ENCODE measurements around the gene IL17RB.

IL17RB gene

DNA sequence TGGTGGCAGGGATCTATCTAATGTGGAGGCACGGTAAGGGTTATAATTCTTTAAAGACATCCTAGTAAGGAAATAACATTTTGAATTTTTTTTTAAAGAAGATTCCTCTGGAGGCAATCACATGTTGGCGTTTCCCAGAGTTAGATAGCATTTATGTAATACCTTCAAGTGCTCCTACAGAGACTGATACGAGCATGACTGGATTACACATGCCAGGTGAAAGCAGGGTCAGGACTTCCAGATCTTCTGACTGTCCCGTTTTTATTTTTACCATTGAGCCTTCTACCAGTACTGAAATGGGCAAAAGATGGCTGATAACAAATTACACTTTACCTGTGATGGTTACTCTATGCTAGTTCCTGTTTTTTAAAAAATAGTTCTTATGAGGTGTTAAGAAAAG is 13.8 kb downstream of the IL17RB start:
- no peak for DNase-seq (ENCODE audit: low read depth in 2 of 3, low spot score in 1 of 3)

DNA sequence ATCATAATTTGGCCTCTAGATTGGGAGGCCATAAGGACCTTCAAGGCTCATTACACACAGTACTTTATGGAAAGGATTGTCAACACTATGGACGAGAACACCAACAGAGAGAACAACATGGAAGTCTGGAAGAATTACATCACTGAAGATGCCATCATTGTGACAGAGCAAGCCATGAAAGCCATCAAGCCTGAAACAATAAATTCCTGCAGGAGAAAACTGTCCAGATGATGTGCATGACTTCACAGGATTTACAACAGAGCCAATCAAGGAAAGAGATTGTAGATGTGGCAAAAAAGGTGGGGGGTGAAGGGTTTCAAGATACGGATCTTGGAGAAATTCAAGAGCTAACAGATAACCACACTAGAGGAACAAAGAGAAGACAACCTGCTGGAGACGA is 15.9 kb downstream of the IL17RB start:
- DNase-seq (ENCODE audit: low read depth in 2 of 3, low spot score in 1 of 3): no peak

DNA sequence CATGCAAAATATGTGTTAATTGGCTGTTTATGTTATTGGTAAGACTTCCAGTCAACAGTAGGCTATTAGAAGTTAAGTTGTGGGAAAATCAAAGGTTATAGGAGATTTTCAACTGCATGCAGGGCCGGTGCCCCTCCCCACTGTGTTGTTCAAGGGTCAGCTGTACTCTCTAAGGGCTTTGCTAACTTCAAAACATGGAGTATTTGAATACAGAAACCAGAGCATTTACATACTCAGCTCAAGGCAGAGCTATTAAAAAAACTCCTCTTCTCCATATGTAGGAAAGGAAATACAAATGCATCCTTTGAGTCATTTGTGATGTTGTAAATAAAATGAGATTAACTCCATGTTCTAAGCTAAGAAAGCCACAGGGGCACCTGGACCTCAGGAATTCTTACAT is 16.8 kb downstream of the IL17RB start:
- no peak for DNase-seq (ENCODE audit: low read depth in 2 of 3, low spot score in 1 of 3)

DNA sequence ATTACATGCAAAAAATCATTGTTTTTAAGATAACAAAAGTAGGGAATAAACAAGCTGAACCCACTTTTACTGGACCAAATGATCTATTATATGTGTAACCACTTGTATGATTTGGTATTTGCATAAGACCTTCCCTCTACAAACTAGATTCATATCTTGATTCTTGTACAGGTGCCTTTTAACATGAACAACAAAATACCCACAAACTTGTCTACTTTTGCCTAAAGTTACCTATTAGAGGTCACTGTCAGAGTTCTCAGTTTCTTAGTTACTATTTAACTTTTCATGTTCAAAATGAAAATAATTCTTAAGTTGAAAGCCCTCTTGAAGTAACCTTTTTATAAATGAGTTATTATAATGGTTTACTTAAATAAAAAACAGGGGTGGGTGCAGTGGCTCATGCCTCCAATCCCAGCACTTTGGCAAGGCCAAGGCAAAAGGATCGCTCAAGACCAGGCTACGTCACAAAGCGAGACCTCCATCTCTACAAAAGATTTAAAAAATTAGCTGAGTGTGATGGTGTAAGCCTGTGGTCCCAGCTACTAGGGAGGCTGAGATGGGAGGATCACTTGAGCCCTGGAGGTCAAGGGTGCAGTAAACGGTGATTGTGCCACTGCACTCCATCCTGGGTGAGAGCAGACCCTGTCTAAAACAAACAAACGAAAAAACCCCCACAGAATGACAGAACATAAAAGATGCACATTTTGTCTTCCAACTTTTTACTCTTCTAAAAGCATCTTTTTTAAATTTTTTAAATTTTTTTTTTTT is 19.5 kb downstream of the IL17RB start:
- DNase-seq (ENCODE audit: low read depth in 2 of 3, low spot score in 1 of 3): no peak

DNA sequence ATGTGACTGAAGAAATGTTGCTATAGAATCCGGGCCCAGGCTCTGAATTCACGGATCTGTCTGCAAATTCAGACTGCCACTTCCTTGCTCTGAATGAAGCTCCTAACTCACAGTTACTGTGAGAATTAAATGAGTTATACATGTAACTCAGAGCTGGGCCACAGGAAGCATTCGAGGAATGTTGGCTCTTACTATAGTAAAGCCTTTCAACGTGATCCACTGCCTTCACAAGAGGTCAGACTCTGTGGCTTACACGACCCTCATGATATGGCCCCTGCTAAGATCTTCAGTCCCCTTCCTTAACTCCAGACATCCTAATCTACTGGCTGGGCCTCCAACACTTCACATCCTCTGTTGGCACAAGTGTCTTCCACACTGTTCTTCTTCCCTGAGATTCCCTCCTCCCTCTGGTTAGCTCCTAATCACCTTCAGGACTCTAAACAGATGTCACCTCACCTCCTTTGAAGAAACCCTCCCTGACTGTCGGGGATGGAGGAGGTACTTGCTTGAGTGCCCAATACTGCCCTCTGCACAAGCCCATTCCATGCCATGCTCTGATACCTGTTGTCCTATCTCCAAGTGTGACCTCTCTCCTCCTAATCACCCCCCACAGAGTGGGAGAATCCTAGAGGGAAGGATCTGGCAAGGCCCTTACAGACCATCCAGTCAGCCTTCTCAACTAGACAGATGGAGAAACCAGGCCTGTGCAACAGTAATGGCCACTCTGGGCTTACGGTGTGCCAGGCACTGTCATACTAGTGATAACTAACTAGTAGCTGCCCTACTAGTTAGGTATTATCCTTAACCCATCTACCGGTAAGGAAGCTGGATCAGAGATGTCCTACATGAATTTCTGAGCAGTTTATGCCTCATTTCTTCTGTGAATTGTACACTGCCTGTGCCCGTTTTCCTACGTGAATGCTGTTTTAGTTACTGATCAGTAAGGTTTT is 34.3 kb downstream of the IL17RB start:
- DNase-seq (ENCODE audit: low read depth in 2 of 3, low spot score in 1 of 3): no peak

DNA sequence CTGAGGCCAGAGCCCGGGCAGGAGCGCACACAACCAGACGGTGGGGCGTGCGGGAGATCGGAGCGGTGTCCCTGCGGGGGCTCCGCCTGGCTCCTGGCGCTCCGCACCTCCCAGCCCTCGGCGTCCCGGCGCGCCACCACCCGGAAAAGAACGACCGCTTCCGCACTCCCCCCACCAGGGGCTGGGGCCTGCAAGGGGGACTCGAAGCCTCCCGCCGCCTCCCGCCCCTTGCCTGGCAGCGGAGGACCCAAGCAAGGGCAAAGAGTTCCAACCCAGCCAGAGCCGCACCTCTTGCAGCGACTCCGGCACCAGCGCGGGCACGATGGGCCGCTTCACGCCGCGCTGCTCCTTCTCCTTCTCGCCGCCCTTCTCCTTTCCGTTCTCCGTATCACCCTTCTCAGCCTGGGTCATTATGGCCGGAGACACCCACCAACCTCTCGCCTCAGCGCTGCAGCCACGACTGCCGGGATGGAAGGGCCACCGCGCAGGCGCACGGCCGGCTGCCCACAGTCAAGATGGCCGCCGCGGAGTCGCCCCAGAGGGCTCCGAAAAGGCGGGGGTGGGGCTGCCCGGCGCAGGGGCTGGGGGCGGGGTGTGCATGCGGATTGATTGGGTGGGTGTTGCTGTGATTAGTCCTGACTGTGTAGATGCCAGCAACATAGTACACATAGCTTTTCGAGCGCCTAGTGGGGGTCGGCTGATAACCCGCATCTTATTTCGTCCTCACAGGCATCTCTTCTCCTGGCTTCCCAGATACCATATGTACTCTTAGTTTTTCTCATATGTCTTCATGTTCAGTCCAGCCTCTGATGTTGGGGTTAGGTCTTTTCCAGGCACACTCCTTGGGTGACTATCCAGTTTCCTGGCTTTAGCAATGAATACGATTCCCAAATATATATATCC is 35.6 kb downstream of the IL17RB start, which contains the start of gene ACTR8:
Gene ACTR8, minus strand, starts transcription at position 462 of the 903 bp plus-strand sequence. Its CDS starts 51 bp downstream, at position 411.
- DNase-seq (ENCODE audit: low read depth in 2 of 3, low spot score in 1 of 3): peak; percentile 64 to 77 (median 75)

DNA sequence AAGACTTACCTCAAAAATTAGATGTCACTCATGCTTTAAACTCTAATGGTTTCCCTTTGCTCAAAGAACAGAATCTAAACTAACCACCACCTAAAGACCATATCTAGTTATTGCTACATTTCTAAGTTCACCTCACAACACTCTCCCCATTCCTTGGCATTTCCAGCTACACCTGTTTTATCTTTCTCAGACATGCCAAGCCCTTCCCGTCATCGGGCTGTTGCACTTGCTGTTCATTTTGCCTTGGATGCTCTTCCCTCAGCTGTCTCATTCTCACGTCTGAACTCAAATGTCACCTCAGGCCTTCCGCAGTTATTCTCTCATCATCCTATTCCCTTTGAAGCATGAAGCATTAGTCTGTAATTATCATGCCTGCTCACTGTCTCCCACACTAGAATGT is 36.6 kb downstream of the IL17RB start:
- DNase-seq (ENCODE audit: low read depth in 2 of 3, low spot score in 1 of 3): no peak

DNA sequence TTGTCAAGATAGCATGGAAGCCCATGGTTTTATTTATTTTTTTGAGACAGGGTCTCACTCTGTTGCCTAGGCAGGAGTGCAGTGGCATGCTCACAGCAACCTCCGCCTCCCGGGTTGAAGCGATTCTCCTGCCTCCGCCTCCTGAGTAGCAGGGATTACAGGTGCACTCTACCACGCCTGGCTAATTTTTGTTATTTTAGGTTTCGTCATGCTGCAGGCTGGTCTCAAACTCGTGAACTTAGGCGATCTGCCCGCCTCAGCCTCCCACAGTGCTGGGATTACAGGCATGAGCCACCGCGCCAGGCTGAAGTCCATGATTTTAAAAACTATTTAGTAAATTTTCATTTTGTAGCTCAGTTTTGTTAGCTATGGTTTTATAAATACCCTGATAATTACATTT is 38.3 kb downstream of the IL17RB start:
- DNase-seq (ENCODE audit: low read depth in 2 of 3, low spot score in 1 of 3): no peak

DNA sequence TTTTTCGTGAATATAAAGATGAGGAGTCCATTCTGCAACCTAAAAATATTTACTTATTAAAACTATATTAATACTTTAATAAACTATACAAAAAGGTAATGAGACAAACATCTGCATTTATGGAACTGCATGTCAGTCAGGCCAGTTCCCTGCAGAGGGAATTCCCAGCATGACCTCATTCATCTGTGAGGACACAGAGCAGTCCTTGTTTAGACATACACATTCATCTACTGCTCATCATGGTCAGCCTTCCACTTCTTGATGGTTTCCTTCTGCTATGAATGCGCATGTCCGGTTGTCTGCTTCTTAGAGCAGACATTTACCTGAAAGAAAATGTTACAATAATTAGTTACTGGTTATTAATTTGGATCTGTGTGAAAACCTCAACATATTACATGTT is 38.9 kb downstream of the IL17RB start:
- no peak for DNase-seq (ENCODE audit: low read depth in 2 of 3, low spot score in 1 of 3)

DNA sequence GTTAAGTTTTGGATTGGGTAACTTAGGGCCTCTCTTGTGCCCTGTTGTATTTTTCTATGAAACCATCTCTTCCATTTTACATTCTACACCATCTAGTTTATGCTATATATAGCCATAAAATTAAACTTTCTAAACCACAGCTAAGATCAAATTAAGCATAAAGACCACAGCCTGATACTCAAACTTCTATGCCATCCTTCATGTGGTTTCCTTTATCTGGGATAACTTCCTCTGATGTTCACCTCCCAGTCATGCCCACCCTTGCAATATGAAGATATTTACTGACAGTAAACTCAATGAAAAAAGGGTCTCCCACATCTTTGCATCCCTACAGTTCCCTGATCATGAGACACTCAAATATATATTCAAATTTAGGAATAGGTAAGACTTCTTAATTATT is 41.1 kb downstream of the IL17RB start:
- no peak for DNase-seq (ENCODE audit: low read depth in 2 of 3, low spot score in 1 of 3)

DNA sequence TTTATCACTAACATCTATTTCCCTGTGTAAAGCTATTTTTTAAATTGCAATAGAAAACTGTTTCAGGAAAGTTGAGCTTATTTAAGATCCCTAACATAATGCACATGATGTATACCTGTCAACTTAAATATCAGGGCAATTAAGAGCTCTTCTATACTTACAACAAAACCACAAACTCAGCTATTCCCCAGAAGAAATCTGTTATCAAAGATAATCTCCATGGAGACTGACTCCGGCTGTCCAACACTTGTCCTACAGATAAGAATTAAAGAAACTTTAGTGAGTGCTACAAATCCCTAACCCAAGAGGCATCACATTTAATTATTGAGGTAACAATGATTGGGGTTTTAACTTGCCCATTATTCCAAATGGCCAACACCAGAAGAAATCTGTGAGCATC is 41.9 kb downstream of the IL17RB start:
- no peak for DNase-seq (ENCODE audit: low read depth in 2 of 3, low spot score in 1 of 3)

DNA sequence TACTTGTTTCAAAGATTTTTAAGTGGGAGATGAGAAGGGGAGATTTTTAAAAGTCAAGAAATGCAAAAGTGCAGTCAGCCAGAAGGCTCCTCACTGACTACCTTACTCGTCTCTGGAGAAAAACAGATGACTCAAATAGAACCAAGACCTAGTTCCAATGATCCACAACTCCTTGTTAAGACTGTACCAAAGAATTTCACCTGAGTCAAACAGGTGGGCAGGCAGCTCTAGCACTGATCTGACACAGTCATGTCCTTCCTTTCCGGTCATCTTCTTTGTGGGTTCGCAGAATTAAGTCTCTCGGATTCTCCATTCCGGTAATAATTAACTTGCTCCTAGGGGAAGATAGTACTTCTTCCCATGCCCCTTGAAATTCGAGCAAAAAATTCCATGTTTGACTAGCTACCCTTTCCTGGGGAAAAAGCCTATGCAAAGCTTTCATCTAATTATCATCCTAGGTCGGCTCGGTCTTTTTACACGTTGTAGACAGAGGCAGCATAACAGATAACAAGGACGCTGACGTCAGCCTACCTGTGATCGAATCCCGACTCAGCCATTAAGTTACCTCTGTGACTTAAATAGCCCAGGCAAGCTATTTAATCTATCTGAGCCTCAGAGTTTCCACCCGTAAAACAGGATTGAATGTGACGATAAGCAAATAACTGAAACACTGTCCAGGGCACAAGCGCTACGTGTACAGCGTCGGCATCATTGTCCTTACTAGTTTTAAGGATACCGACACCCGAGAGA is 44.5 kb downstream of the IL17RB start:
- peak; percentile 2 to 40 (median 26) for DNase-seq (ENCODE audit: low read depth in 2 of 3, low spot score in 1 of 3)

DNA sequence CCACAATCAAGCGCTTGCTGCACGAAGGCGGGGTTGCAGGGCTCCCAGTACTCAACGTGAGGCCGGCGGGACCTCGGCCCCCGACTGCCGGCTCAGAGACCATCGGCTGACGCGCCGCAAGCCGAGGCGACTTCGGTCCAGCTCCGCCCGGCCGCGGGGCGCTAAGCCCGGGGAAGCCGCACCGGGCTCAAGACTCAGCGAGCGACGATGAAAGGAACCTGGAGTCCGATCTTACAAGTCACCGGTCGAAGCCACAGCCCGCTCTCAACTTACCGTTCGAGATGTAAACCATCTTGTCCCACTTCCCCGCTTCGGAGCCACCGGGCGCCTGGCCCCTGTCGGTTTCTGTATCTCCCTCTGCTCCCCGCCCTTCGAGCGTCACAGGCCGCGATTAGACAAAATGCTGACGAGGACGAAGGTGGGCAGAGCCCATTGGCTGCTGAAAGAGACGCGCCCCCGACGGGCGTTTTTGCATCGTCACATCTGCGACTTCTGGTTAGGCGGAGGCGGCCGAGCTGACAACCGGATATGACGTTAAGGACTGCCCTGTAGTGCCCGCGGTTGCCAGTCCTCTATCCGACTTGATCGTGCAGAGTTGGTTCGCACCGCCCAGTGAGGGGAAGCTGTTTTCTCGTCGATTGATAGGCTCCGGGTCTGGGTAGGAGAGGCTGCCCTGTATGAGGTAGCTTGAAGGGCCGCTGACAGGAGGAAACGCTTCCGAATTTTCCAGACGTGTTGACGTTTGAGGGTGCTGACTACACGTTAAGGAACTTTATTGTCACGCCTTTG is 45.3 kb downstream of the IL17RB start, which contains the start of gene SELENOK:
Gene SELENOK, minus strand, starts transcription at position 363 of the 789 bp plus-strand sequence.
- peak; percentile 92 to 97 (median 94) for DNase-seq (ENCODE audit: low read depth in 2 of 3, low spot score in 1 of 3)

DNA sequence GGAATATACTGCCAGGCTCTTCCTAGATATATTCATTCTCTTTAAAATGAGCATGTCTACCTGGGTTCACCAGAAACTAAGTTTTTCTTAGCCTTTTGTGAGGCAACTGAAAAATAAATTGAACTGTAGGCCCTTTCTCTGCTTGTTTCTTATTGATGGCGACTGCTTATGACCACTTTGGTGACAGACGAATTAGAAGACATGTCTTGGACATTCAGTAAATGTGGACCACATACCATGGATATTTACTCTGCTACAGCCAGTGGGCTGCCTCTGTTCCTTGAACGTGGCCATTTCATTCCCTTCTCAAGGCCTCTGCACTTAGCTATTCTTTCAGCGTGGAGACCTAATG is 45.9 kb downstream of the IL17RB start:
- no peak for DNase-seq (ENCODE audit: low read depth in 2 of 3, low spot score in 1 of 3)

DNA sequence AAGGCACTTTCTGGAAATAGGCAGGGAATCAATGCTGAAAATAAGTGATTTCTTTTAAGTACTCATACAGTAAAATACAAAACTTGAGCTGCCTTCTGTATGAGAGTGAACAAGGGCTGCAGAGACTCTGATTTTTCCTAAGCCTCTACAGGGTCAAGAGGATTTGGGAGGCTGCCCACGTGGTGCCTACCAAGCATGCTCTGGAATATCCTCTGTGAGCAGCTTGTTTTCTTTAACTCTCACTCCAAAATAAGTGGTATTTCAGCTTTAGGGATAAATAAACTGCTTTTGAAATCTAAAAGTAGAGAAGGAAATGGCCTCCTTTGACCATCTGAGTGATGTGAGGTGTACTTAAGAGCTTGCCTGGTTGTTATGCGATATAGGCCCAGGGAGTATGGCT is 53.4 kb downstream of the IL17RB start:
- no peak for DNase-seq (ENCODE audit: low read depth in 2 of 3, low spot score in 1 of 3)

DNA sequence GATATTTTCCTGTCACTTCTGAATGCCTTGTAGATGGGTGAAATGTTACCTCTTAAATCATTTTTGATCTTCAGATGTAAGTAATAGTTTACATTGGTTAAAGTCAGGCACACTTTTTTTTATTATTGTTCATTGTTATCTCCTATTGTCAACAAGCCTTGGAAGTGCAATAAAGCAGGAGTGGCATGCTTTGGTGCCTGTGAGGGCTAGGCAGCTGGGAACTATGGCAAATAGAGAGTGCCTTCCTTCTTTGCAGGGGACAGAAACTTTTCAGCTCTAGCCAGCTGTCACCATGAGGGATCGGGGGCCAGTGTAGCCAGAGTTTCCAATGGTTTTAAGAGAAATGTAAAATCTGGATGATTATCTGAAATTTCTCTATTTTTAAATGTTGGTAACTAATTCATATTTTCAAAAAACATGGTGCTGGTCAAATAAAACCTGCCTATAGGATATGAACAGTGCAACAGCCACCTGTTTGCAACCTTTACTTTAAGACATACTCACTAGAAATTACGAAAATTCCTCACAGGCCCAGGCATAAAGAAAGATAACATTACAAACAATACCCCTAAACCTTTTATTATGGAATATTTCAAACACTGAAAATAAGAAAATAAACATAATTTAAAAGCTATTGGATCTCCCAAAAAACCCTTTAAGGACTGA is 54.4 kb downstream of the IL17RB start:
- no peak for DNase-seq (ENCODE audit: low read depth in 2 of 3, low spot score in 1 of 3)

DNA sequence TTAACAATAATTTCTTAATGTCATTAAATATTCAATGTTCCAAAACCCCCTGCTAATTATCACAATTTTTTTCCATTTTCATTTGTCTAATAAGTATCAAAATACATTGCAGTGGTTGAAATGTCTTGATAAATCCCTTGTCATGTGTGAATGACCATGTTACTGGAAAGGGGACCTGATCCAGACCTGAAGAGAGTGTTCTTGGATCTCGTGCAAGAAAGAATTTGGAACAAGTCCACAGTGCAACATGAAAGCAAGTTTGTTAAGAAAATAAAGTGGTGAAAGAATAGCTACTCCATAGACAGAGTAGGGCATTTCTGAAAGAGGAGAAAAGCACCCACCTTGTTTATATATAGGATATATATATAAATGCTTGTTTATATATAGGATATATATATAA is 55.7 kb downstream of the IL17RB start:
- DNase-seq (ENCODE audit: low read depth in 2 of 3, low spot score in 1 of 3): no peak

DNA sequence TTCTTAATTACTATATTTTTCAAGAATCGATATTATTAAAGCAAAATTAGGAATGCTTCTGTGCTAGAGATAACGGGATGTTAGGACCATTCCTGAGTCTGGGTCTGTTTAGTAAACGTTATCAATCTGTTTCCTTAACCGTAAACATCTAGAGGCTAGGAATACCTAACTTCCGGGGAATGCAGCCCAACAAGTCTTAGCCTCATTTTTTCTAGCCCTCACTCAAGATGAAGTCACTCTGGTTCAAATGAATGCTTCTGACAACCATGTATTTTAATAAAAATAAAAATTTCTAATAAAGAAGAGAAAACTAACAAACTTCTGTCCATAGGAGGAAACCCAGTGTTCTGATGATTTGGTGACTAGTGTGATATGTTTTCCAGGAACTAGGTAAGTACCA is 56.3 kb downstream of the IL17RB start:
- DNase-seq (ENCODE audit: low read depth in 2 of 3, low spot score in 1 of 3): no peak

DNA sequence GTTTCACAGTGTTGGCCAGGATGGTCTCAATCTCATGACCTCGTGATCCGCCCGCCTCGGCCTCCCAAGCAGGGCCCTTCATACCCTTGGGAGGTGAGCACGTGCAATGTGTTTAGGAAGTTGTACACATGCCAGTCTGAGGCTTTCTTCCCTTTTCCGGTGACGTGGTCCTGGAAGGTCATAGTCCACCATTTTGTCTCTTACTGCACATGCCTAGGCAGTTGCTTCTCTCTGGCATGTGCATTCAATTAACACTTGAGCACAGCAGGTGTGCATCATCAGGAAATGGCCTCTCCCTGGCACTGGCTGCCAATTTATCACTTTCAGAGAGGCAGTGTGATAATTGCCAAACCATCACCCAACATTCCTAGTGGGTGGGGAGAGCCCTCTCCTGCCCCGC is 67.0 kb downstream of the IL17RB start:
- no peak for DNase-seq (ENCODE audit: low read depth in 2 of 3, low spot score in 1 of 3)

Data from stimulated activated CD4-positive, alpha-beta T cell treated with anti-CD3 and anti-CD28 coated beads, Interleukin-12 subunit alpha, Interleukin-12 subunit beta, amount 100 ng/mL, for 48 hours (primary cell).